OCI-LY7 (cell line): ENCODE measurements around the gene GRAP.

Source experiments
- EZH2phosphoT487 ChIP-seq: fragments of 200-600 bp; sonication (generic); IDR thresholded peaks from 2 replicates; pipeline ENCODE4 v1.6.1; 2018; ENCODE audit warnings: low read depth, borderline replicate concordance, mild to moderate bottlenecking, mixed run types, antibody characterized with exemption, low read length, moderate library complexity, mixed read lengths
- TF ChIP-seq, protein P1 (sequence below): fragments of 200-600 bp; sonication (generic); conservative IDR thresholded peaks from 2 replicates; pipeline ENCODE4 v1.5.1; 2014; ENCODE audit warnings: mild to moderate bottlenecking, antibody characterized with exemption, low read length, moderate library complexity, mixed read lengths

DNA sequence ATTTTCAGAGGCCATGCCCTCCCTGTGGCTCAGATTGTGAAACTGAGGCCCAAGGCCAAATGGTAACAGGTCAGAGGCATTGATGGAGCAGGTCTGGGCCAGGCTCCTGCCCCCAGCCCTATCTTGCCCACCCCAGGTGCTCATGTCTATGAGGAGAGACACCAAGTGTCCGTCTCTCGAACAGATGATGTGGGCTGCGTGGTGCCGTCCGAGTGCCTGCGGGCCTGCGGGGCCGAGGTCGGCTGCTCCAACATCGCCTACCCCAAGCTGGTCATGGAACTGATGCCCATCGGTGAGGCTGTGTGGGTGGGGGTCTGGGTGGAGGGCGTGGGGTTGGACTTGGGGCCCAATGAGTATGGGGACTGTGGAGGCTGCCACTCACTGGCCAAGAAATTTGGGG lies 33.5 kb downstream of the GRAP start:
- TF ChIP-seq, protein P1, sequence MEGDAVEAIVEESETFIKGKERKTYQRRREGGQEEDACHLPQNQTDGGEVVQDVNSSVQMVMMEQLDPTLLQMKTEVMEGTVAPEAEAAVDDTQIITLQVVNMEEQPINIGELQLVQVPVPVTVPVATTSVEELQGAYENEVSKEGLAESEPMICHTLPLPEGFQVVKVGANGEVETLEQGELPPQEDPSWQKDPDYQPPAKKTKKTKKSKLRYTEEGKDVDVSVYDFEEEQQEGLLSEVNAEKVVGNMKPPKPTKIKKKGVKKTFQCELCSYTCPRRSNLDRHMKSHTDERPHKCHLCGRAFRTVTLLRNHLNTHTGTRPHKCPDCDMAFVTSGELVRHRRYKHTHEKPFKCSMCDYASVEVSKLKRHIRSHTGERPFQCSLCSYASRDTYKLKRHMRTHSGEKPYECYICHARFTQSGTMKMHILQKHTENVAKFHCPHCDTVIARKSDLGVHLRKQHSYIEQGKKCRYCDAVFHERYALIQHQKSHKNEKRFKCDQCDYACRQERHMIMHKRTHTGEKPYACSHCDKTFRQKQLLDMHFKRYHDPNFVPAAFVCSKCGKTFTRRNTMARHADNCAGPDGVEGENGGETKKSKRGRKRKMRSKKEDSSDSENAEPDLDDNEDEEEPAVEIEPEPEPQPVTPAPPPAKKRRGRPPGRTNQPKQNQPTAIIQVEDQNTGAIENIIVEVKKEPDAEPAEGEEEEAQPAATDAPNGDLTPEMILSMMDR, result no peak
- no peak for TF ChIP-seq EZH2phosphoT487
